Body of pancreas (tissue), 4 donors: ENCODE measurements around the gene TANC1. TPM values are rescaled to one million over a fixed set of nuclear protein-coding genes. Genes with fewer than 3 reads are reported as not detected.

Source experiments
- ATAC-seq: fragments of 150-250 bp; one replicate; pipeline ENCODE4 v1.9.1; 2016
- DNase-seq, 4 donors: peaks; one replicate each; pipeline ENCODE4 v3.0.0-alpha.2; 2019
- H3K27ac ChIP-seq, 4 donors: fragments of 200-600 bp; sonication (generic); 1 replicate in 3 of 4; 2 replicates in 1 of 4; pipeline versions ENCODE4 v1.5.1 to v1.6.1; 2016 to 2019; ENCODE audit warnings: mild to moderate bottlenecking in 1 of 4, mixed read lengths in 1 of 4, moderate library complexity in 1 of 4
- H3K27me3 ChIP-seq, 2 donors: fragments of 200-600 bp; sonication (generic); one replicate each; pipeline ENCODE4 v1.6.0; 2016; ENCODE audit warnings: mild to moderate bottlenecking in 1 of 2
- H3K36me3 ChIP-seq, 2 donors: fragments of 200-600 bp; sonication (generic); replicated peaks in 1 of 2; 2 replicates each; pipeline ENCODE4 v1.5.1; 2016; ENCODE audit warnings: low read depth in 2 of 2; ENCODE audit not compliant: insufficient read depth in 1 of 2
- H3K4me1 ChIP-seq: fragments of 200-600 bp; sonication (generic); one replicate; pipeline ENCODE4 v1.6.0; 2016
- H3K4me3 ChIP-seq, 2 donors: fragments of 200-600 bp; sonication (generic); 1 replicate in 1 of 2; 2 replicates in 1 of 2; pipeline ENCODE4 v1.5.1; 2016 to 2019
- H3K9me3 ChIP-seq, 3 donors: fragments of 200-600 bp; sonication (generic); 1 replicate in 2 of 3; 2 replicates in 1 of 3; pipeline ENCODE4 v1.5.1; 2016
- CTCF ChIP-seq, 7 experiments: fragments of 450-650 bp in 4 of 7; fragments of 200-600 bp in 3 of 7; sonication (generic) in 3 of 7; IDR thresholded peaks; one replicate each; pipeline ENCODE4 v1.5.1; 2016 to 2019; ENCODE audit warnings: antibody characterized with exemption in 7 of 7
- POLR2A ChIP-seq, 3 donors: fragments of 450-650 bp; IDR thresholded peaks; one replicate each; pipeline ENCODE4 v1.6.1; 2016; ENCODE audit warnings: antibody characterized with exemption in 3 of 3, mild to moderate bottlenecking in 2 of 3
- WGBS, 2 donors: methylation state at CpG; one replicate each; pipeline ENCODE4 v1.1.5; 2017; 5-methylcytosine and 5-hydroxymethylcytosine counted together
- intact Hi-C: fragments of 100-400 bp; cut with DNase I; formaldehyde crosslinking; loops from one replicate; pipeline ENCODE4 v1.15.1; 2023
- total RNA-seq, 2 donors: library from RNA; depleted of rRNA; stranded (reverse); fragments of >200 nt; gene quantifications; one replicate each; pipeline ENCODE4 v1.1.0, GENCODE V29; 2016

TANC1 gene
- total RNA-seq, 2 donors from 2014 or later, result 23.1 to 23.3 TPM

GRCh38 chr2:158926478-158926948, 41.9 kb upstream of the TANC1 start:
- no peaks in the 10 kb centered on the region for H3K9me3 ChIP-seq
- DNase-seq (no peak), ATAC-seq (no peak)
- no peaks in the 10 kb centered on the region for H3K36me3 ChIP-seq
- 77 to 89% methylated on average over 6 to 8 of the region's 8 CpGs for WGBS, 2 donors
- no peak for TF ChIP-seq CTCF (IDR thresholded peaks at IDR 0.05)
- no peak for TF ChIP-seq POLR2A (IDR thresholded peaks at IDR 0.05)
- no peak overlapping the region for H3K4me3 ChIP-seq
- intact Hi-C loops, result no loop called here
- H3K27ac ChIP-seq, result no peak overlapping the region
- no peaks in the 10 kb centered on the region for H3K4me1 ChIP-seq
- no peaks in the 10 kb centered on the region for H3K27me3 ChIP-seq

GRCh38 chr2:158928515-158928914, 39.9 kb upstream of the TANC1 start:
- no peak overlapping the region for H3K27ac ChIP-seq
- intact Hi-C loops, result no loop called here
- no peak for ATAC-seq
- no peaks in the 10 kb centered on the region for H3K9me3 ChIP-seq
- no peaks in the 10 kb centered on the region for H3K27me3 ChIP-seq
- H3K4me1 ChIP-seq, result no peaks in the 10 kb centered on the region
- 76 to 89% methylated on average over 2 of the region's 2 CpGs for WGBS, 2 donors
- no peaks in the 10 kb centered on the region for H3K36me3 ChIP-seq
- no peak for DNase-seq
- no peak for TF ChIP-seq POLR2A (IDR thresholded peaks at IDR 0.05)
- TF ChIP-seq CTCF (IDR thresholded peaks at IDR 0.05), result no peak
- H3K4me3 ChIP-seq, result no peak overlapping the region

- H3K9me3 ChIP-seq, result no peaks in the 10 kb centered on the region
- DNase-seq (no peak), ATAC-seq (no peak)
- no peaks in the 10 kb centered on the region for H3K36me3 ChIP-seq
- no peak overlapping the region for H3K4me3 ChIP-seq
- no peak overlapping the region for H3K27ac ChIP-seq
- TF ChIP-seq POLR2A (IDR thresholded peaks at IDR 0.05), result no peak
- no peak for TF ChIP-seq CTCF (IDR thresholded peaks at IDR 0.05)
- no peaks in the 10 kb centered on the region for H3K27me3 ChIP-seq
- H3K4me1 ChIP-seq, result no peaks in the 10 kb centered on the region
- intact Hi-C loops, result no loop called here
These were observed 39.5 kb upstream of the TANC1 start for GRCh38 chr2:158928965-158929364.

- Histone ChIP-seq H3K27ac (no peak overlapping the region), H3K36me3 (no peaks in the 10 kb centered on the region), H3K4me3 (no peak overlapping the region), H3K4me1 (no peaks in the 10 kb centered on the region), H3K27me3 (no peaks in the 10 kb centered on the region), H3K9me3 (no peaks in the 10 kb centered on the region)
- DNase-seq (no peak), ATAC-seq (no peak)
- intact Hi-C loops, result no loop called here
- WGBS, 2 donors, result 38 to 46% methylated on average over 2 of the region's 2 CpGs
- TF ChIP-seq POLR2A (IDR thresholded peaks at IDR 0.05), result no peak
- no peak for TF ChIP-seq CTCF (IDR thresholded peaks at IDR 0.05)
These were observed 36.9 kb upstream of the TANC1 start for GRCh38 chr2:158931572-158931971.

- intact Hi-C loops, result no loop called here
- ATAC-seq (no peak), DNase-seq (no peak)
- 76 to 81% methylated on average over 4 of the region's 4 CpGs for WGBS, 2 donors
- no peak for TF ChIP-seq POLR2A (IDR thresholded peaks at IDR 0.05)
- no peak for TF ChIP-seq CTCF (IDR thresholded peaks at IDR 0.05)
- Histone ChIP-seq H3K4me1 (no peaks in the 10 kb centered on the region), H3K4me3 (no peak overlapping the region), H3K27me3 (no peaks in the 10 kb centered on the region), H3K27ac (no peak overlapping the region), H3K9me3 (no peaks in the 10 kb centered on the region), H3K36me3 (no peaks in the 10 kb centered on the region)
These were observed 36.3 kb upstream of the TANC1 start for GRCh38 chr2:158932131-158932645.
